GM10266 (cell line): ENCODE data around the gene RCSD1.

Experiments
- DNase-seq: peaks from one replicate; pipeline ENCODE4 v3.0.0; 2012; ENCODE audit errors: extremely low spot score
- CTCF ChIP-seq: IDR thresholded peaks from 2 replicates; pipeline ENCODE4 v1.5.1; 2012; ENCODE audit warnings: mild to moderate bottlenecking, low read depth; ENCODE audit not compliant: control insufficient read depth, insufficient read depth; ENCODE audit errors: missing control alignments

The RCSD1 gene

DNA sequence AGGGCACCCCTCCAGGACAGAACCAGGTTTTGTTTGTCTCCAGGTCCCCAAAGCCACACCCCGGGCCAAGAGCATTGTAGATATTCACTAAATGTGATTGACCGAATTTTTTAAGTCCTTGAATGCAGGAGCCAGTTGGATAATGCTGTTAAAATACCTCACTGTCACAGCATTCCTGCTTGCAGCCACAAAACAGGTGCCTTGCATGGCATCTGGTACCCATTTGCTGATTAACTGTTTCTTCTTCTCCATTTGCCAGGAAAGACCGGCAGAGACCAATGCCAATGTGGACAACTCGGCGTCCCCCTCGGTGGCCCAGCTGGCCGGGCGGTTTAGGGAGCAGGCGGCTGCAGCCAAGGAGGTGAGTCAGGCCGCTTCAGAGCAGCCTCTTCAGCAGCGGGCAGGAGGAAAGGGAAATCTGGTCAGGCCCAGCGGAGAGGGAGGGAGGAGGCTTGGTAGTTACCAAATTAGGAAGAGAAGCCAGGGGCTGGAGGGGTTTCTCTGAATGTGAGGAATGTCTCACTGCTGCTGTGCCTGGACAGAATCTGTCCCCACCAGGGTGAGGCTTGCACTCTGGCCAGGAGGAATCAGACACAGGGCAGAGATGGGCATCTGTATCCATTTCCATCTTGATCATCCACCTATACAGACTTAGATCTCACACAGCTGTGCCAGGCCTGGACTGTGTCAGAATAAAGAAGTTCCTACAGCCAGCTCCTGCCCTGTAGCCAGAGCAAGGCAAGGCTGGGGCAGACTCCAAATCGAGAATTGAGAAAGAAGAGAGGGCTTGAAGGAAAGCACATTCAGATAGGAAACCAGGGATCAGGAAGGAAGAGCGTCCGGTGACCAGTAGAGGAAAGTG is 53.8 kb downstream of the RCSD1 start:
- DNase-seq, result no peak
- no peak for TF ChIP-seq CTCF

GRCh38 chr1:167685844-167686243 is 55.8 kb downstream of the RCSD1 start:
- TF ChIP-seq CTCF, result no peak
- DNase-seq, result no peak

DNA sequence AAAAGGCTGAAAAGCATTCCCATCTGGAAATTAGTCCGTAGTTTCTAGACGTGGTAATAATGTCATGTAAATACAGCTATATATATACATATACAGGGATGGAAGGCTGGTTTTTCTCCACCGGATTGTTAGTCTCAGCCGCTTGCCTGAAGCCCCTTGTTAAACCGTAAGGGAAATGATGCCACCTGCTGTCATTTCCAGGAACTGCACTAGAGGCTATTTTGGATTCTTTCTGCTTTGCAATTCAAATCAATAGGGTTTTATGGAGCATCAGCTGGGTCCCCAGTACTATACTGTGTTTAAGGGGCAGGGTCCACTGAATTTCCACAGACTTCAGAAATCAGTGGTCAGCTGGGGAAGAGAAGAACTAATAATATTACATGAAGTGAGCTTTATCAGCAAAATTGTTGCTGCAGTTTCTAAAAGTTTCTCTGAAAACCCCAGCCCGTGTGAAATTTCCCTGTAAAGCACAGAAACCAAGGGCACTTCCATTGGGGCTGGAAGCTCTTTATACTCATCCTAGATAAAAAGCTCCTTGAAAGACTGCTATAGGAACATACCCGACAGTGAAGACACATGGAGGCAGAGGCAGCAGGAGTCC is 58.0 kb downstream of the RCSD1 start:
- TF ChIP-seq CTCF, result peak; percentile 86
- peak; percentile 75 for DNase-seq

- no peak for TF ChIP-seq CTCF
- no peak for DNase-seq
Observed at GRCh38 chr1:167689567-167689920, 59.5 kb downstream of the RCSD1 start.

GRCh38 chr1:167690053-167690452 is 60.0 kb downstream of the RCSD1 start:
- no peak for TF ChIP-seq CTCF

GRCh38 chr1:167693425-167694045 is 63.5 kb downstream of the RCSD1 start:
- DNase-seq, result no peak

More at GRCh38 chr1:167690053-167690452, 60.0 kb downstream of the RCSD1 start:
- DNase-seq, result no peak

More at GRCh38 chr1:167693425-167694045, 63.5 kb downstream of the RCSD1 start:
- no peak for TF ChIP-seq CTCF
